K562 (cell line): ENCODE data around the gene GATA2.

Experiments used
- DPF2 ChIP-seq: fragments of 450-650 bp; IDR thresholded peaks from 2 replicates; pipeline ENCODE4 v1.6.1; 2016
- EP300 ChIP-seq: IDR thresholded peaks from 2 replicates; pipeline ENCODE4 v1.6.1; 2012; ENCODE audit warnings: low read length, improper control_type of control experiment
- EZH2 ChIP-seq: IDR thresholded peaks from 2 replicates; pipeline ENCODE4 v1.6.1; 2012; ENCODE audit warnings: low read depth, mild to moderate bottlenecking, inconsistent platforms, low read length, borderline replicate concordance
- OTX1 ChIP-seq: fragments of 450-650 bp; formaldehyde crosslinking; IDR thresholded peaks from 2 replicates; pipeline ENCODE4 v1.4.0; 2022; ENCODE audit warnings: mild to moderate bottlenecking
- RAD21 ChIP-seq, 2 experiments: fragments of 250-450 bp in 1 of 2; fragments of 450-650 bp in 1 of 2; sonication (Bioruptor Pico) in 1 of 2; formaldehyde crosslinking in 1 of 2; IDR thresholded peaks in 1 of 2; conservative IDR thresholded peaks in 1 of 2; 2 replicates each; pipeline versions ENCODE4 v1.4.0 to v1.8.0; 2020 to 2022; ENCODE audit warnings: mild to moderate bottlenecking in 2 of 2, moderate library complexity in 1 of 2
- REST ChIP-seq, 2 experiments: fragments of 450-650 bp; formaldehyde crosslinking in 1 of 2; IDR thresholded peaks; 2 replicates each; pipeline versions ENCODE4 v1.4.0 to v1.6.1; 2014 to 2020; ENCODE audit warnings: mild to moderate bottlenecking in 2 of 2, borderline replicate concordance in 1 of 2, low read depth in 1 of 2
- SLC30A9 ChIP-seq: fragments of 250-450 bp; sonication (Bioruptor Pico); IDR thresholded peaks from 2 replicates; pipeline ENCODE4 v1.8.0; 2022; ENCODE audit warnings: mild to moderate bottlenecking, moderate library complexity
- TCF3 ChIP-seq: sonication (generic); formaldehyde crosslinking; IDR thresholded peaks from 2 replicates; pipeline ENCODE4 v1.4.0; 2020; ENCODE audit warnings: mild to moderate bottlenecking, missing genetic modification reagents
- ZNF23 ChIP-seq: fragments of 250-450 bp; sonication (Bioruptor Pico); IDR thresholded peaks from 2 replicates; pipeline ENCODE4 v1.4.0; 2020; ENCODE audit warnings: mild to moderate bottlenecking
- TF ChIP-seq, protein P1 (sequence below): sonication (generic); formaldehyde crosslinking; IDR thresholded peaks from 2 replicates; pipeline ENCODE4 v1.4.0; 2020; ENCODE audit warnings: mild to moderate bottlenecking, missing genetic modification reagents

- TF ChIP-seq RAD21 (CRISPR knock-in tag; conservative IDR thresholded peaks at IDR 0.05 in 1 of 2, IDR thresholded peaks at IDR 0.05 in 1 of 2) = no peak
- TF ChIP-seq, protein P1, sequence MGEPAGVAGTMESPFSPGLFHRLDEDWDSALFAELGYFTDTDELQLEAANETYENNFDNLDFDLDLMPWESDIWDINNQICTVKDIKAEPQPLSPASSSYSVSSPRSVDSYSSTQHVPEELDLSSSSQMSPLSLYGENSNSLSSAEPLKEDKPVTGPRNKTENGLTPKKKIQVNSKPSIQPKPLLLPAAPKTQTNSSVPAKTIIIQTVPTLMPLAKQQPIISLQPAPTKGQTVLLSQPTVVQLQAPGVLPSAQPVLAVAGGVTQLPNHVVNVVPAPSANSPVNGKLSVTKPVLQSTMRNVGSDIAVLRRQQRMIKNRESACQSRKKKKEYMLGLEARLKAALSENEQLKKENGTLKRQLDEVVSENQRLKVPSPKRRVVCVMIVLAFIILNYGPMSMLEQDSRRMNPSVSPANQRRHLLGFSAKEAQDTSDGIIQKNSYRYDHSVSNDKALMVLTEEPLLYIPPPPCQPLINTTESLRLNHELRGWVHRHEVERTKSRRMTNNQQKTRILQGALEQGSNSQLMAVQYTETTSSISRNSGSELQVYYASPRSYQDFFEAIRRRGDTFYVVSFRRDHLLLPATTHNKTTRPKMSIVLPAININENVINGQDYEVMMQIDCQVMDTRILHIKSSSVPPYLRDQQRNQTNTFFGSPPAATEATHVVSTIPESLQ (CRISPR knock-in tag) = no peak
- TF ChIP-seq ZNF23 (CRISPR knock-in tag) = no peak
- no peak for TF ChIP-seq SLC30A9
- no peak for TF ChIP-seq REST (IDR thresholded peaks at IDR 0.05; ENCODE audit: borderline replicate concordance)
- TF ChIP-seq REST (CRISPR knock-in tag; IDR thresholded peaks at IDR 0.05; ENCODE audit: low read depth) = no peak
- no peak for TF ChIP-seq DPF2
- TF ChIP-seq EP300 = no peak
- no peak for TF ChIP-seq EZH2
- no peak for TF ChIP-seq TCF3 (CRISPR knock-in tag)
- TF ChIP-seq OTX1 = no peak
Observed at GRCh38 chr3:128504533-128504915, 11.5 kb upstream of the GATA2 start.
